PC-9 (cell line): ENCODE data around the gene NLGN1. TPM values are rescaled to one million over a fixed set of nuclear protein-coding genes. Genes with fewer than 3 reads are reported as not detected.

Experiments
- BruUV-seq: library from RNA; stranded (reverse); fragments of 400-500 nt; replicated peaks from 2 replicates; lab custom pipeline; 2021; lab: Mats Ljungman, UMichigan
- CTCF ChIA-PET: fragments of 300-600 bp; sonication (Branson Sonifier 250); formaldehyde crosslinking; loops from one replicate; lab custom pipeline; 2022; ENCODE audit warnings: antibody characterized with exemption; lab: Charles Lee
- POLR2A ChIA-PET: fragments of 300-600 bp; sonication (Branson Sonifier 250); formaldehyde crosslinking; loops from one replicate; lab custom pipeline; 2022; ENCODE audit warnings: antibody characterized with exemption; ENCODE audit not compliant: unreplicated experiment; lab: Charles Lee
- DNase-seq, 2 experiments: peaks; one replicate each; pipeline versions ENCODE4 v3.0.0 to v3.0.0-alpha.2; 2015 to 2022; ENCODE audit warnings: mixed read lengths in 1 of 2
- H2AFZ ChIP-seq: fragments of 200-600 bp; sonication (generic); 2 replicates; pipeline ENCODE4 v1.8.1; 2017; ENCODE audit warnings: antibody characterized with exemption
- H3F3A ChIP-seq: fragments of 200-600 bp; sonication (generic); 2 replicates; pipeline ENCODE4 v1.8.1; 2017; ENCODE audit warnings: antibody characterized with exemption, mild to moderate bottlenecking, low read depth; ENCODE audit not compliant: insufficient read depth
- H3K27ac ChIP-seq: fragments of 200-600 bp; sonication (generic); 2 replicates; pipeline ENCODE4 v1.6.1; 2016; ENCODE audit warnings: mixed run types
- H3K27me3 ChIP-seq: fragments of 200-600 bp; sonication (generic); 2 replicates; pipeline ENCODE4 v1.6.1; 2016; ENCODE audit warnings: low read depth, mixed run types; ENCODE audit not compliant: insufficient read depth
- H3K36me3 ChIP-seq: fragments of 200-600 bp; sonication (generic); 2 replicates; pipeline ENCODE4 v1.6.1; 2016; ENCODE audit warnings: low read depth, mixed run types
- H3K4me1 ChIP-seq: fragments of 200-600 bp; sonication (generic); replicated peaks from 2 replicates; pipeline ENCODE4 v1.6.1; 2016; ENCODE audit warnings: mixed run types; ENCODE audit not compliant: insufficient read depth
- H3K4me2 ChIP-seq: fragments of 200-600 bp; sonication (generic); 2 replicates; pipeline ENCODE4 v1.6.1; 2017; ENCODE audit warnings: mixed run types
- H3K4me3 ChIP-seq: fragments of 200-600 bp; sonication (generic); 2 replicates; pipeline ENCODE4 v1.6.1; 2016; ENCODE audit warnings: mixed run types
- H3K79me2 ChIP-seq: fragments of 200-600 bp; sonication (generic); 2 replicates; pipeline ENCODE4 v1.6.1; 2017; ENCODE audit warnings: low read depth, mixed run types
- H3K9me2 ChIP-seq: fragments of 200-600 bp; sonication (generic); 2 replicates; pipeline ENCODE4 v1.8.1; 2017; ENCODE audit warnings: mild to moderate bottlenecking; ENCODE audit not compliant: insufficient read depth
- H3K9me3 ChIP-seq: fragments of 200-600 bp; sonication (generic); 2 replicates; pipeline ENCODE4 v1.8.1; 2016; ENCODE audit warnings: low read depth; ENCODE audit not compliant: insufficient read depth
- H4K20me1 ChIP-seq: fragments of 200-600 bp; sonication (generic); 2 replicates; pipeline ENCODE4 v1.8.1; 2017; ENCODE audit not compliant: insufficient read depth
- EZH2 ChIP-seq: fragments of 200-600 bp; sonication (generic); IDR thresholded peaks from 2 replicates; pipeline ENCODE4 v1.8.0; 2017; ENCODE audit warnings: antibody characterized with exemption, low read depth
- intact Hi-C: fragments of 100-400 bp; cut with micrococcal nuclease; formaldehyde crosslinking; loops from one replicate; pipeline ENCODE4 v1.10.0; 2022; ENCODE audit not compliant: unreplicated experiment
- total RNA-seq: library from RNA; stranded (reverse); gene quantifications from 2 replicates; pipeline ENCODE4 v1.2.3, GENCODE V29; 2021
- TF ChIP-seq, protein P1 (sequence below): fragments of 200-600 bp; sonication (generic); conservative IDR thresholded peaks from 2 replicates; pipeline ENCODE4 v1.6.1; 2017; ENCODE audit warnings: mixed run types, antibody characterized with exemption, mild to moderate bottlenecking, moderate library complexity

NLGN1 gene
- total RNA-seq, 1 experiment from 2014 or later = 1.4 TPM

DNA sequence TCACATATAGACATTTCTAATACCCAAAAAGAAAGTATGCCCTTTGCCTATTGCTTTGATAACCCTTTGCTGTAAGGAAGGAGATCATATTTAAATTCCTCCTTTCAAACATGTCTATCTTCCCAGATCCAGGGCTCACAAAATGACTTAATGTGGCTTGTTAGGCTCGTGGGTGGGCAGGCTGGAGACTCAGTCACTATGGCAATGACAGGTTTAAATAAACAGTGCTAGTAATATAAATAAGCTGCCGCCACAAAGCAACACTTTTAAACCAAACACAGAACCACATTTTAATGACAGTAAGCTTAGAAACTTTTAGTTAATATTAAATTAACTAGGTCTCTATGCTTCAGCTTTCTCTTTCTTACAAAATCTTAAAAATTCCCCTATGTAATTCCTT, 845.6 kb downstream of the NLGN1 start:
- H3K79me2 ChIP-seq = no peaks in the 10 kb centered on the region
- H3K4me1 ChIP-seq = no peaks in the 10 kb centered on the region
- H3K9me3 ChIP-seq = 0 out of 2 replicates have a peak, but pooled peaks cover 4% of the 10 kb centered on the region
- no peak overlapping the region for H2AFZ ChIP-seq
- intact Hi-C loops = no loop called here
- POLR2A ChIA-PET = no interaction called here
- H3K36me3 ChIP-seq = no peaks in the 10 kb centered on the region
- H3K4me3 ChIP-seq = no peak overlapping the region
- H3K4me2 ChIP-seq = no peak overlapping the region
- CTCF ChIA-PET = no interaction called here
- H3K9me2 ChIP-seq = no peaks in the 10 kb centered on the region; the same call in 1 of the 2 replicates
- no peaks in the 10 kb centered on the region for H3F3A ChIP-seq
- no peak for DNase-seq
- H3K27me3 ChIP-seq = no peaks in the 10 kb centered on the region
- TF ChIP-seq, protein P1, sequence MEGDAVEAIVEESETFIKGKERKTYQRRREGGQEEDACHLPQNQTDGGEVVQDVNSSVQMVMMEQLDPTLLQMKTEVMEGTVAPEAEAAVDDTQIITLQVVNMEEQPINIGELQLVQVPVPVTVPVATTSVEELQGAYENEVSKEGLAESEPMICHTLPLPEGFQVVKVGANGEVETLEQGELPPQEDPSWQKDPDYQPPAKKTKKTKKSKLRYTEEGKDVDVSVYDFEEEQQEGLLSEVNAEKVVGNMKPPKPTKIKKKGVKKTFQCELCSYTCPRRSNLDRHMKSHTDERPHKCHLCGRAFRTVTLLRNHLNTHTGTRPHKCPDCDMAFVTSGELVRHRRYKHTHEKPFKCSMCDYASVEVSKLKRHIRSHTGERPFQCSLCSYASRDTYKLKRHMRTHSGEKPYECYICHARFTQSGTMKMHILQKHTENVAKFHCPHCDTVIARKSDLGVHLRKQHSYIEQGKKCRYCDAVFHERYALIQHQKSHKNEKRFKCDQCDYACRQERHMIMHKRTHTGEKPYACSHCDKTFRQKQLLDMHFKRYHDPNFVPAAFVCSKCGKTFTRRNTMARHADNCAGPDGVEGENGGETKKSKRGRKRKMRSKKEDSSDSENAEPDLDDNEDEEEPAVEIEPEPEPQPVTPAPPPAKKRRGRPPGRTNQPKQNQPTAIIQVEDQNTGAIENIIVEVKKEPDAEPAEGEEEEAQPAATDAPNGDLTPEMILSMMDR = no peak
- TF ChIP-seq EZH2 = no peak
- BruUV-seq = no TSS peak
- no peaks in the 10 kb centered on the region for H4K20me1 ChIP-seq
- no peak overlapping the region for H3K27ac ChIP-seq

DNA sequence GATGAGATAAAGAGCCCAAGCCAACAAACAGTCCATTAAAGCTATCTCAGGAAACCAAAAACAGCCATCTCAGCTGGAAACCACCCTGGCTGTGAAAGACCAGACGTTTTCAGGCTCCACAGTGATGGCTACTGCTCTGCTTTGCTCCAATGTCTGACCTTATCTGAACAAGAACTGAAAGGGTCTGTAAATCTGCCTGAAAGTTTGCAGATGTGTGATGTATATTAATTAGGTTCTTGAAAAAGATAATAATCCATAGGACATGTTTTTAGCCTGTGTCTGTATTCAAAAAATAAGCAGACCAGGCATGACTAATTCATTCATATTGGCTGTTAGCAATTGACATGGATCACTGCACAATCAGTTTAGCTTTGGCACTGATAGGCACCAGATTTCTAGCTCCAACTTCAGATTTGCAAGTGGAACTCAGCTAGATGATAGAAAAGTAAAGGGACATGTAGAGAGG, 850.2 kb downstream of the NLGN1 start:
- Histone ChIP-seq H4K20me1 (no peaks in the 10 kb centered on the region), H3F3A (no peaks in the 10 kb centered on the region), H3K9me3 (no peaks in the 10 kb centered on the region), H3K27me3 (no peaks in the 10 kb centered on the region), H2AFZ (no peak overlapping the region), H3K4me2 (no peak overlapping the region), H3K9me2 (0 out of 2 replicates have a peak, but pooled peaks cover 6% of the 10 kb centered on the region), H3K4me3 (no peak overlapping the region), H3K27ac (no peak overlapping the region), H3K36me3 (no peaks in the 10 kb centered on the region), H3K4me1 (no peaks in the 10 kb centered on the region), H3K79me2 (no peaks in the 10 kb centered on the region)
- ChIA-PET POLR2A (no interaction called here), CTCF (no interaction called here)
- intact Hi-C loops = no loop called here
- BruUV-seq = no TSS peak
- TF ChIP-seq EZH2 = no peak
- TF ChIP-seq, protein P1 = no peak
- DNase-seq = no peak

DNA sequence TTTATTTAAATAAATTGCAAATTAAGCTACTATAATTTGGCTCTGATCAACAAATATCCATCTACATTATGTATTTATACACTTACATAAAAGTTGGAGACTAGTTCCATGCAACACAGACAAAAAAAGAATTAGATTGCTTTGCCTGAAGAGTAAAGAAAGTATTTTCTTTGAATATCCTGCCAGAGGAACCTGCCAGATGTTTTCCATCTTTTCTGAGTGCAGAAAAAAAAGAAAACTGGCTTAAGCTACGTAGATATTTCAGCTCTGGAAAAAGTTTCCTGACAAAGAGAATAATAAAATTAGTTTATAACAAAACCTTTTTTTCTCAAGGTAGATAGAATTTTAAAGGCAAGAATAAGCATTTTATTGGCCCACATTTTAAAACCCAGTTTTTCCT, 854.1 kb downstream of the NLGN1 start:
- H2AFZ ChIP-seq = no peak overlapping the region
- no peaks in the 10 kb centered on the region for H3K27me3 ChIP-seq
- no peaks in the 10 kb centered on the region for H3K36me3 ChIP-seq
- H3K9me3 ChIP-seq = no peaks in the 10 kb centered on the region
- peaks cover 6% of the 10 kb centered on the region; the same call in 1 of the 2 replicates for H3K9me2 ChIP-seq
- intact Hi-C loops = no loop called here
- H3K4me1 ChIP-seq = no peaks in the 10 kb centered on the region
- BruUV-seq = no TSS peak
- no peaks in the 10 kb centered on the region for H4K20me1 ChIP-seq
- no peak for TF ChIP-seq EZH2
- TF ChIP-seq, protein P1 = no peak
- ChIA-PET POLR2A (interaction anchor here (0.6 kb wide), 1 partner anchor 195 kb away, joined by 5 read pairs; no protein-coding TSS in a partner anchor), CTCF (no interaction called here)
- no peak overlapping the region for H3K4me3 ChIP-seq
- no peak overlapping the region for H3K4me2 ChIP-seq
- H3F3A ChIP-seq = no peaks in the 10 kb centered on the region
- DNase-seq = no peak
- H3K27ac ChIP-seq = no peak overlapping the region
- no peaks in the 10 kb centered on the region for H3K79me2 ChIP-seq
